Right kidney (tissue), 9 donors: ENCODE measurements around the gene GOLGA8K.
"Not testable (repeated sequence)": the region's sequence is repeated elsewhere in the genome, so short reads cannot be mapped to it uniquely, and the experiment has no call there.

ENCODE experiments used
- DNase-seq: peaks from one replicate; pipeline ENCODE4 v3.0.0-alpha.2; 2016
- long read RNA-seq, 8 donors: transcript quantifications; one replicate each; lab custom pipeline, GENCODE V29; 2026

Gene GOLGA8K, protein sequence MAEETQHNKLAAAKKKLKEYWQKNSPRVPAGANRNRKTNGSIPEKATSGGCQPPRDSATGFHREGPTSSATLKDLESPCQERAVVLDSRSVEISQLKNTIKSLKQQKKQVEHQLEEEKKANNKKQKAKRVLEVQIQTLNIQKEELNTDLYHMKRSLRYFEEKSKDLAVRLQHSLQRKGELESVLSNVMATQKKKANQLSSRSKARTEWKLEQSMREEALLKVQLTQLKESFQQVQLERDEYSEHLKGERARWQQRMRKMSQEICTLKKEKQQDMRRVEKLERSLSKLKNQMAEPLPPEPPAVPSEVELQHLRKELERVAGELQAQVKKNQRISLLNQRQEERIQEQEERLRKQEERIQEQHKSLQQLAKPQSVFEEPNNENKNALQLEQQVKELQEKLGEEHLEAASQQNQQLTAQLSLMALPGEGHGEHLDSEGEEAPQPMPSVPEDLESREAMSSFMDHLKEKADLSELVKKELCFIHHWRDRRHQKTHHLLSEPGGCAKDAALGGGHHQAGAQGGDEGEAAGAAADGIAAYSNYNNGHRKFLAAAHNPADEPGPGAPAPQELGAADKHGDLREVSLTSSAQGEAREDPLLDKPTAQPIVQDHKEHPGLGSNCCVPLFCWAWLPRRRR
- long read RNA-seq, donor 1 = 0 reads
- long read RNA-seq, donor 2 = 0 reads
- long read RNA-seq, donor 3 = 0 reads
- long read RNA-seq, donor 4 = 0 reads
- long read RNA-seq, donor 5 = 0 reads
- long read RNA-seq, donor 6 = 0 reads
- long read RNA-seq, donor 7 = 0 reads
- long read RNA-seq, donor 8 = 0 reads

DNA sequence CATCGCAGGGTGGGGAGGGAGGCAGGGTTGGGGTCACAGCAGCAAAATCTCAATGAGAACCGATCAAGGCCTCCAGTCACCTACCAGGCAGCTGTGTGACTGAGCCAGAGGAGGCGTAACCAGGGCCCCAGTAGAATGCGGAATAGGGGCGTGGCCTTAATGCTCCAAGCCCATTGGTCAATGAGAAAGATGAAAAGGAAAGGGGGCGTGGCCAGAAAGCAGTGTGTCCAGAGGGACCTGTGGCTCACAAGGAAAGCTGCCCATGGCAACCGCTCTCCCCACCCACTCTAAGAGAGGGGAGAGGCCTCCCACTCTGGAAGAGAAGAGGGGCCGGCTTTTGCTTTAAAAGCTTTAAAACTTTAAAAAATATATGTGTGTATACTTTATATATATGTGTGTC lies at the start of gene GOLGA8K:
GOLGA8K (minus strand) TSS at position 101 of the 400 bp plus-strand sequence; CDS start at position 3, 98 bp downstream.
- DNase-seq = not testable (repeated sequence)

DNA sequence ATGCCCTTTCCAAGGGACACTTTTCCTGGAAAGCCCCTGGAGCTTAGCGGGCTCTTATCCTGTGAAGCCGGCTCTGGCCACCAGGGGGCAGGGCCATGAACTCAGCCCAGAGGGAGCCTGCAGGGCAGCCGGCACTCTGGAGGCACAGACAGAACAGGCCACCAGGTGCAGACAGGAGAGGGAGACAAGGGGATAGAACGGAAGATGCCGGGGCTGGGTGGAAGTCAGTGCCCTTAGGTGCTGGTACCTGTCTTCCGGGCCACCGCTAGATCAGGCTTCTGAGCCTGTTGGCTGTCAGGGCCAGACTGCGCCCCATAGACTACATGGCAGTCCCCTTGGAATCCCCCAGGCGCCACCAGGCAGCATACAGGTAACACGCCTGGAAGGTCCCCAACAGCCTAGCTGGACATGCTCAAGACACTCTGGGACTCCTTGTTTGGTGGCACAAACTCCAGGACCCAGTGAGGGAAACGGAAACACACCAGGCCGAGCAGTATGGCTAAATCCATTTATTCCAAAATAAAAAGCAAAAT lies 37.4 kb upstream of the GOLGA8K start:
- DNase-seq = not testable (repeated sequence)

DNA sequence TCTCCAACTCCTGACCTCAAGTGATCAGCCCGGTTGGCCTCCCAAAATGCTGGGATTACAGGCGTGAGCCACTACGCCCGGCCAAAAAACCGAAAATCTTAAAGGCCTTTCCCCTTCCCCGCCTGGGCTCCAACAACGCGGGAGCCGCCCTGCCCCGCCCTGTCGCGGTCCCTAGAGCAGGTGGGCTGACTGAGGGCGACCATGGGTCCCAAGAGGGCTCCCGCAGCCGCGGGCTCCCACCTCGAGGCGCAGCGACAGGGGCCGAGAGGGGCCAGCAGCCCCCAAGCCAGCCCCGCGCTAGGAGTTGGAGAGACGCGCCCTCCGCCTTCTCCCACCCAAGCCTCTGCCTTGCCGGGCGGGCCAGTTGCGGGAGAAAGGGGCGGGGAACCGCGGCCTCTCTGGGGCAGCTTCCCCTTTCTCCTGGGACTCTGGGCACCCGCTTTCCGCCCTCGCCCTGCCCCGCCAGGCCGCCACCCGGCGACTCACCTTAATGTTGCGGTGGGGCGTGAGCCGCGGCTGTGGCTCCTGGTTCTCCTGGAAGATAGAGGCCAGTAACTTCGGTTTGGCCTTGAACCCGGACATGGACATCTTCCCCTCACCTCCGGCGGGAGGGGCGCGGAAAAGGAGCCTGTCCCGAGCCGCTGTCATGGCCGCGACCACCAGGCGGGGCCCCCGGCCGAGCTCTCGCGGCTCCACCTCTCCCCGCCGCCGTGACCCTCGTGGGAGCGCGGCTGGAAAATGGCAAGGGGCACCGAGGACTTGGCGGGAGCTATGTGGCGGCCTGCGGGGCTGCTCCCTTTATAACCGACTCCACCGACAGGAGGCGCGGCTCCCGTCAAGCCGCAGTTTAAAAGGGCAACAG lies 31.2 kb upstream of the GOLGA8K start:
- DNase-seq = not testable (repeated sequence)

DNA sequence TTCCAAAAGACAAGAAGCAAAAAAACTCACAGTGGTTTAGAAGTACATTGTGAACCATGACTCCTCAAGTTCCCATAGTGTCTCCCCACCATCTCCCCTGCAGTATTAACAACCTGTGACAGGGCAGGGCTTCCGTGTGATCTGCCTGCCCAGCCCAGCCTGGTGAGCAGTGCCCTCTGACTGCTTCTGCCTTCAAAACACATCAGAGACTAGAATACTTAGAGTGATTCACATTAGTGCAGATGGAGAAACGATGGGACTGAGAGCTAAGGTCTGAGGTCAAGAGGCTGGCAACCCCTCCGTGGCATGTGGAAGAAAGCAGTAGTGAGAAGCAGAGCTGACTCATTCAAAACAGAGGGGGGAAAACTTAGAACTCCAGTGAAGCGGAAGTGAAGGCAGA lies 24.5 kb upstream of the GOLGA8K start:
- not testable (repeated sequence) for DNase-seq

DNA sequence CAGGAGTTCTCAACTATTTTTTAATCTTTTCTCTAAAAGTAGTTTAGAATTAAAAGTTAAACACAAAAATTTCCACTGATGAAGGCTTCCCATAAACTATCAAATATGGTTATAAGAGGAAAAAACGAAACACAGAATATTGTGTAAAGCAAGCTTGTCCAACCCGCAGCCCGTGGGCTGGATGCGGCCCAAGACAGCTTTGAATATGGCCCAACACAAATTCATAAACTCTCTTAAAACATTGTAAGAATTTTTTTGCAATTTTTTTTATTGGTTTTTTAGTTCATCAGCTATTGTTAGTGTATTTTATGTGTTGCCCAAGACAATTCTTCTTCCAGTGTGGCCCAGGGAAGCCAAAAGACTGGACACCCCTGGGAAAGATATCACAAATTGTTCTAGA lies 23.4 kb upstream of the GOLGA8K start:
- DNase-seq = not testable (repeated sequence)

DNA sequence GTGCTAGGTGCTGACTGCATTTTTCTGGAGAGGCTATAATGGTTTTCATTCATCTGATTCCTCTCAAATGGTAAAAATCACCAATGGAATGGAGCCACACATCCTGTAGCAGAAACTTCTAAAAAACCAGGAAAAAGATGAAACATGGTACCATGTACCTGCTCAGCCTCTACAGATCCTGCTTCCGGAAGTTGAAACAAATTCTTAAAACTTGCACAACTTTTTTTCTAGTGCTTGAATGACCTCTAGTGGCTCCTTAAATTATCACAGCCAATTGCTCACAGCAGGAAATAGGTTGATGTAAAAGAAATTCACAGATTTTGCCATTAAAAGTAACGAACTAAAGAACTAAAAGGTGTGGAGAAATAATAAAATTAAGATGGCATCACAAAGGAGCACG lies 4.8 kb upstream of the GOLGA8K start:
- not testable (repeated sequence) for DNase-seq

DNA sequence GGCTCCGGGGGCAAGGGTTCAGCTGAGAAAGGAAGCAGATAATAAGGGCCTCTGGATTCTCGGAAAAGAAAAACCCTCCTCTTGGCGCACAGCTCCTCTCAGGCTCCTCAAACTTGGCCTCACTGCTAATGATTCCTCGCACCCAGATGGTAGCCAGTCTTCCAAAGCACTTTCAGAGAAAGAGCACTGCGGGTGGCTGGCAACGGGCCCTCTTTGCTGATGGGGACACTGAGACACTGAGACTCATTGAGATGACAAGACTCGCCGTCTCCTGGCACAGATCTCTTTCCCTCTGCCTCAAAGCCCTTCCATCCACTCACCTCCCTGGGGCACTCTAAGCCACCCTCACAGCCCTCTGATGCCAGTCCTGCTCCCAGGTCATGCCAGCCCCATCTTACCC lies 6.6 kb downstream of the GOLGA8K start:
- DNase-seq = not testable (repeated sequence)

DNA sequence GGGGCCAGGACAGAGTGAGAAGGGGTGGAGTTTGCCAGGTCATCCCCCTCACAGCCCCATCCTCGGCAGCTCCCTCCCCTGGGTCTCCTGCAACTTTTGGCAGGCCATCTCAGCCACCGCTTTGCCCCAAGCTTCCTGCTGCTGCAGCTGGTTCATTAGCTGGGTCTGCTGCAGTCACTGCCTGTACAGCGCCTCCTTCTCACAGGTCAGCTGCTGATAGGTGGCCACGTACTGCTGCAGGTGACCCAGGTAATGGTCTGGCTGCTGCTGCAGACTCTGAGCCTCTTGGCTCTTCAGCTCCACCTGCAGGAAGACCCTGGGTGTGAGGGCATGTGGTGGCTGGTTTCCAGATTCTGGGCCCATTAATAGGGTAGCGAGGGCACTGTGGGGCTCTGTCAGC lies 8.3 kb downstream of the GOLGA8K start:
- not testable (repeated sequence) for DNase-seq

DNA sequence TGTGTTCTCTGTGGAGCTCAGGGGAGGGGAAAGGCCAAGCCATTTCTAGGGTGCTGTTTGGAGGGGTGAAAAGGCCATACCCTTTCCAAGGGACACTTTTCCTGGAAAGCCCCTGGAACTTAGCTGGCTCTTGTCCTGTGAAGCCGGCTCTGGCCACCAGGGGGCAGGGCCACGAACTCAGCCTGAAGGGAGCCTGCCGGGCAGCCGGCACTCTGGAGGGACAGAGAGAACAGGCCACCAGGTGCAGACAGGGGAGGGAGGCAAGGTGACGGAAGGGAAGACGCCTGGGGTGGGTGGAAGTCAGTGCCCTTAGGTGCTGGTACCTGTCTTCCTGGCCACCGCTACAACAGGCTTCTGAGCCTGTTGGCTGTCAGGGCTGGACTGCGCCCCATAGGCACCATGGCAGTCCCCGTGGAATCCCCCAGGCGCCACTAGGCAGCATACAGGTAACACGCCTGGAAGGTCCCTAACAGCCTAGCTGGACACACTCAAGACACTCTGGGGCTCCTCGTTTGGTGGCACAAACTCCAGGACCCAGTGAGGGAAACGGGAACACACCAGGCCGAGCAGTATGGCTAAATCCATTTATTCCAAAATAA lies 14.9 kb downstream of the GOLGA8K start:
- not testable (repeated sequence) for DNase-seq

DNA sequence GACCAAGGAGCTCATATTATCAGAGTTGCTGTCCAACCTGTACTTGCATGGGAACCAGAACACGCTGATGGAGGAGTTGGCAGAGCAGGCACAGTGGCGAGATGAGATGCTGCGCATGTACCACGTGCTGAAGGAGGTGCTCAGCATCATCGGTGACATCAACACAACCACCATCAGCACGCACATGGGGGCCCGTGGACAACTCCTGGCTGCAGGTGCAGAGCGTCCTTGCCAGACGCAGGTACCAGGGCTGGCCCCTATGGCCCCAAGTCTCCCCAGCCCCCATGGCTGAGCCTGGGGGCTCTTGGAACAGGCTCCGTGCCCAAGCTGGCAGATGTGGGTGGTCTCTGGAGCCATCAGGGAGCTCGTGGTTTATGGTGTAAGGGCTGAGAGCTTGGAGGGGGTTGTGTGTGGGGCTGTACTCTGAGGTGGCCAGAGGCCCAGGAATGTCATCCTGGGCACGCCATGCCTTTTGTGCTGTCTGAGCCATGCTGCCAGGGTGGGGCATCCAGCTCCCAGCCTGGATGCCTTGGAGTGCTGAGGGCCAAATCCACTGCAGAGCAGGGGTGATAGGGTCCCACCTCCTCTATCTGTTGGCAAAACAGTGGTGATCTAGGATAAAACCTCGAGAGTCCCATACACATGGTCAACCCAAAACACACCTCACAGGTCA lies 17.1 kb downstream of the GOLGA8K start:
- DNase-seq = not testable (repeated sequence)

DNA sequence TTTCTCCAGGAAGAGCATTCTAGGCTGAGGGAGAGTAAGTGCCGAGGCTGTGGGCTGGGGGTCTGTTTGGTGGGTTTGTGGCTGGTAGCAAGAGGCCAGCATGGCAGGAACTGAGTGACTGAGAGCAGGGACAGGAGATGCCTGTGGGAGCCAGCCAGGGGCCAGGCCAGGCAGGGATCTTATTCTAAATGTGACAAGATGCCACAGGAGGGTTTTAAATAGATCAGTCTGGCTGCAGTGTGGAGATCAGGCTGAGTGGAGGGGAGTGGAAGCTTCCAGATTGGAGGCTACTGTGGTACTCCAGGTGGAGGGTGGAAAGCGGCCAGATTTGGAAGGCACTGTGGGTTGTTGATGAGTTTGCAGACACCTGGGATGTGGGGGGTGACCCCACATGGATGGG lies 28.9 kb downstream of the GOLGA8K start:
- DNase-seq = not testable (repeated sequence)

DNA sequence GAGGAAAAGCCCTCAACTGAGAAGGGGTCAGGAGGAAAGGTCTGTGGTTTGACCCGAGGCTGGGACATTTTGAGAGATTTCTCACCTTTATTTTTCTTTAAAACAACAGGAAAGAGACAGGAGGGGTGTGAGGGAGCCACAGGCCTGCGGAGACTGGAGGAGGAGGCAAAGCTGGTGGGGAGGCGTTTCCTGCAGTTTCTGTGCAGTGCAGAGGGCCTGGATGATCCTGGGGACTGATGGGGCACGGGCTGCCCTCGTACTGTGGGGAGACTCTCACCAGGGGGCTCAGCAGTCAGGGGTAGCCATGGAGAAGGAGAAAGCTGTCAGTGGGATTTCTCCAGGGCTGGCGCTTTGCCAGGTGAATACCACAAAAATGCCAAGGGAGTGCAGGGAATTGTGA lies 29.4 kb downstream of the GOLGA8K start:
- not testable (repeated sequence) for DNase-seq

DNA sequence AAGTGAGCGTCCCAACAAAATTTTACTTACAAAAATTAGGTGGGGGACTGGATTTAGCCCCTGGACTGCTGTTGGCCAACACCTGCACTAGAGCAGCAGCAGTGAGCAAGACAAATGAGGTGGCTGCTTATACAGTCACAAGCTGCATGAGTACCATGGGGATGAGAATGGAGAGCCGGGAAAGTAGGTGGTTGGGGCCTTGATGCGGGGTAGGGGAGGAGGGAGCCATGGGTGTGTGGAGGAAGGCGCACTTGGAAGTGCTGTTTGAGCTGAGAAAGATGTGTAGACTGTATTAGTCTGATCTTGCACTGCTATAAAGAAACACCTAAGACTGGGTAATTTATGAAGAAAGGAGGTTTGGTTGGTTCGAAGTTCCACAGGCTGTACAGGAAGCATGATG lies 31.0 kb downstream of the GOLGA8K start:
- not testable (repeated sequence) for DNase-seq

DNA sequence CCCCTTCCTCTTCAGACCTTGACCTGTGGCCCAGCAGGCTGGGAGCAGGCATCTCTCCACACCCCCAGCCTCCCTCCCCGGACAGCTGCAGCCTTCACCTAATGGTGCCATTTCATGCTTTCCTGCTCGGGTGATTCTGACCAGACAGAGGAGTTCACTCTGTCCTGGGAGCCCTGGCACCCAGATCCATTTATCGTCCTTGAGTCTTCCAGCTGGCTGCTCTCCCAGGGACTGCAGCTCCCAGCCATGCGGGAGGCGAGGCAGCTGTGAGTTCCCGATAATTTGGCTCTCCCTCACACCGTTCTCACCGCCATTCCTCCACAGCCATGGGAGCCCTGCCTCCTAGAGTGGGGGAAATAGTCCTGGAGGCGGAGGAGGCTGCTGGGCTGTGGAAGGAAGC lies 32.6 kb downstream of the GOLGA8K start:
- not testable (repeated sequence) for DNase-seq

DNA sequence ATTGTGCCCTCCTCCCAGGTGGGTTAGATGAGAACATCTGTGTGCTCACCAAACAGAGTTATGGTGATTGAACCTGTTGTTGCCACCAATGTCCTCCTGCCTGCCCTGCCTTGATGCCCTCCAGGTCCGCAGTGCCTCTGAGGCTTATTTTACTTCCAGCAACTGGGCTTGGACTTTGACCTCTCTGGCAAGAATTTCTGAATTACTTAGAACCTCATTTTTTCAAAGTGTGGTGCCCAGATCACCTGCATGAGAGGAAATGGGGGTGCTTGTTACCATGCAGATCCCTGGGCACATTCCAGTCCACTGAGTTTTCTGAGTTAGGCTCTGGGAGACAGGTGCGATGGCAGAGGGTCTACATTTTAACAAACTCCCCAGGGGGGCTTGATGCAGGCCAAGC lies 33.0 kb downstream of the GOLGA8K start:
- DNase-seq = not testable (repeated sequence)

DNA sequence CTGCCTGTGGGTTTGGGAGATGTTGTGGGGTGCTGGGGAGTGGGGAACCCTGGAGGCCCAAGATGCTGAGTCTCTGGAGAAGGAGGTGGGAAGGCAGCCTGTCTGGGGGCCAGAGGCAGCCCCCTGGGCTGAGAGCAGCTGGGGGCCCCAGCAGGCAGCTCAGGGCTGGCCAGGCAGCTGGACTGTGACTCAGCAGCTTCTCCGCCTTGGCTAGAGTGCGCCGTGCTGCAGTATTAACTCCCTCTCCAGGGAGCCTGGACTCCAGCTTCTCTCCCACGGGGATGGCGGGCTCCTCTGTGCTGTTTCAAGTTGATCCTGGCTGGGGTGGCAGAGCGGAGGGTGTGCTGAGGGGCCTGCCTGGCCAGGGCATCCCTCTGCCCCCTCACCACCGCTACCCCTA lies 36.6 kb downstream of the GOLGA8K start:
- not testable (repeated sequence) for DNase-seq

DNA sequence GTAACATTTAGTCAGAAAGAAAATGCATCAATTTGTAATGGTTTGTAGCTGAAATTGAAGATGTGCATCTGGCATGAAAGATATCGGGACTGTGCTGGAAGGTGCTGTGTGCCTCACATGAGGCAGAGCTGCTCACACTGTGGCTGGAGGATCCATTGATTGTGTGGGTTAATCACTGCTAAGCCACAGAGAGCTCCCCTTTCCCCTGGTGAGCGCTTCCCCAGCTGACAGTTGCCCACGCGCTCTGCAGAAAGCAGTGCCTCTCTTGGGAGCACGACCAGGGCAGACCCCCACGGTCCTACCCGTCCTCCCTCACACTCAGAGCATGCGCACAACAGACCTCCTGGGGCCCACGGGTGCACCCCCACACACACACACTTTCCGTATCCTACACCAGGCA lies 37.1 kb downstream of the GOLGA8K start:
- not testable (repeated sequence) for DNase-seq

DNA sequence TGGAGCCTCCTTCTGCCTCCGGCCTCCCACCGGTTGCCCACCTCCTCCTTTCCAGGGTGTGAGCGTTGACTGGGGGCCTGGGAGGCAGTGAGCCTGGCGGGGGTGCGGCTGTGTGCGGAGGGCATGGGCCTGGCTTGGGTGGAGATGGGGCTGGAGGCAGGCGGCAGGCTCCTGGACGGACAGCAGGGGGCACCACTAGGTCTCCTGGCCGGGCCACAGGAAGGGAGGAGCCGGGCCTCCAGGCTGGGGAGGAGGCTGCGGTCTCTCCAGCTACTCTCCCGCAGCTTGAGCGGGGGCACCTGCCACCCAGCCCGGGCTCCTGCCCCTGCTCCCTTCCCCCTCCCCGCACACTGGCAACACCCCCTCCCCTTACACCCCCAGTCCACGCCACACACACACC lies 38.1 kb downstream of the GOLGA8K start:
- DNase-seq = not testable (repeated sequence)

DNA sequence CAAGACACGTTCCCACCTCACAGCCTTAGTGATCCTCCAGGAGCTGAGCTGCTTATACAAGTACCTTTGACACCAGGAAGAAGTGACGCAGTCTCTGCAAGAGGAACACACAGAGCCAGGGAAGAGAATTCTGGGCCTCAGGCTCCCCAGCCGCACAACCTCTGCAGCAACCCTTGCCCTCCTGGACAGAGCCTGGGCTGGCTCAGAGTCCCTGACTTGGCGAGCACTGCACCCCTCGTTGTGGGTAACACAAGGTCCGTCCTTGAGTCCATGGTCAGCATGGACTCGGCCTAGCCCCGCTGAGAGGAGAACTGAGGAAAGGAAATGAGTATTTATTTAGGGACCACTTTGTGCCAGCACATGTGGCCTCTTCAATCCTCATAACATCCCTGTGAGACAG lies 39.6 kb downstream of the GOLGA8K start:
- DNase-seq = not testable (repeated sequence)

DNA sequence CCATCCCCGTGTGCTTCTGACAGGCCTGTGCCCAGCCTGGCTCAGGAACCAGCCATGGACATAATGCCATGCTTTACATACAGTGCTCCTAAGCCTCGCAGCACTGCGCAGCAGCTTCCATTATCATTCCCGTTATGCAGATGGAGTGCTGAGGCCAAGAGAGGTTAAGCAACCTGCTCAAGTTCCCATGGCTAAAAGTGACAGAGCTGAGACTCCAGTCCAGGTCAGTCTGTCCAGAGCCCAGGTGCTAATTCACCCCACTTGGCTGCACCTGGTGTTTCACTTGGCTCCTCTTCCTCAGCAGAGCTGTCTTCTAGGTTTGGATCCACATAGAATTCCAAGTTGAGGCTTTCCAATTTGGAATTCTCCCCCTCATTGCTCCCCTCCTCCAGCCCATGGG lies 41.4 kb downstream of the GOLGA8K start:
- not testable (repeated sequence) for DNase-seq

DNA sequence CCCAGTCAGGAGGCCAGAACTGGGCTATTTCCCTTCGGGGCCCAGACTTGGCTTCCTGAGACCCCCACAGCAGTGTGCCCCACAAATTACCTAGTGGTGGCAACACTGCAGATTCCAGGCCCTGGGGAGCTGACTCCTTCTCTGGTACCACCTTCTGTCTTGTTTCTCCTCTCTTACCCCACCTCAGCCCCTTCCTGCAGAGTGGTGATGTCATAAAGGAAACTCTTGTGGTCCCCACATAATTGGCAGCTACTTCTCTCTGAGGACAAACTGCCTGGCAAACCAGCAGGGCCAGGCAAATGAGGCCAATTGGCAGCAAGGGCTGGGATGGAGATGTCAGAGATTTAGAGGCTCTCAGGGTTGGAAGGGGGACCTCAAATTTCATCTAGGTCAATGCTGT lies 44.6 kb downstream of the GOLGA8K start:
- DNase-seq = not testable (repeated sequence)
